Chondrocyte (in vitro differentiated cells): ENCODE data around the gene ZNRF1. TPM values are rescaled to one million over a fixed set of nuclear protein-coding genes. Genes with fewer than 3 reads are reported as not detected.

Source experiments
- DNase-seq: peaks from one replicate; pipeline ENCODE4 v3.0.0; 2021; ENCODE audit warnings: mixed read lengths, low spot score
- H3K27ac Mint-ChIP-seq: one replicate; pipeline ENCODE4 v1.8.0; 2021; ENCODE audit warnings: mild to moderate bottlenecking, moderate library complexity, mixed read lengths; ENCODE audit not compliant: unreplicated experiment
- H3K27me3 Mint-ChIP-seq: 2 replicates; pipeline ENCODE4 v1.8.0; 2021; ENCODE audit warnings: low read depth, mixed read lengths
- H3K36me3 Mint-ChIP-seq: 2 replicates; pipeline ENCODE4 v1.8.0; 2021; ENCODE audit warnings: low read depth, mixed read lengths
- H3K4me1 Mint-ChIP-seq: 2 replicates; pipeline ENCODE4 v1.8.0; 2021; ENCODE audit warnings: low read depth, mild to moderate bottlenecking, mixed read lengths
- H3K4me3 Mint-ChIP-seq: one replicate; pipeline ENCODE4 v1.8.0; 2021; ENCODE audit warnings: mild to moderate bottlenecking, moderate library complexity, mixed read lengths; ENCODE audit not compliant: unreplicated experiment
- H3K9me3 Mint-ChIP-seq: 2 replicates; pipeline ENCODE4 v1.8.0; 2021; ENCODE audit warnings: low read depth, mixed read lengths
- total RNA-seq: library from RNA; stranded (reverse); gene quantifications from 3 replicates; pipeline ENCODE4 v1.2.1, GENCODE V29; 2021
- TF ChIP-seq, protein P1 (sequence below): fragments of 200-600 bp; sonication (generic); IDR thresholded peaks from 2 replicates; pipeline ENCODE4 v1.5.0; 2021; ENCODE audit warnings: antibody characterized with exemption, mild to moderate bottlenecking, moderate library complexity

Gene ZNRF1
- total RNA-seq, 1 donor from 2014 or later = 22.7 TPM

DNA sequence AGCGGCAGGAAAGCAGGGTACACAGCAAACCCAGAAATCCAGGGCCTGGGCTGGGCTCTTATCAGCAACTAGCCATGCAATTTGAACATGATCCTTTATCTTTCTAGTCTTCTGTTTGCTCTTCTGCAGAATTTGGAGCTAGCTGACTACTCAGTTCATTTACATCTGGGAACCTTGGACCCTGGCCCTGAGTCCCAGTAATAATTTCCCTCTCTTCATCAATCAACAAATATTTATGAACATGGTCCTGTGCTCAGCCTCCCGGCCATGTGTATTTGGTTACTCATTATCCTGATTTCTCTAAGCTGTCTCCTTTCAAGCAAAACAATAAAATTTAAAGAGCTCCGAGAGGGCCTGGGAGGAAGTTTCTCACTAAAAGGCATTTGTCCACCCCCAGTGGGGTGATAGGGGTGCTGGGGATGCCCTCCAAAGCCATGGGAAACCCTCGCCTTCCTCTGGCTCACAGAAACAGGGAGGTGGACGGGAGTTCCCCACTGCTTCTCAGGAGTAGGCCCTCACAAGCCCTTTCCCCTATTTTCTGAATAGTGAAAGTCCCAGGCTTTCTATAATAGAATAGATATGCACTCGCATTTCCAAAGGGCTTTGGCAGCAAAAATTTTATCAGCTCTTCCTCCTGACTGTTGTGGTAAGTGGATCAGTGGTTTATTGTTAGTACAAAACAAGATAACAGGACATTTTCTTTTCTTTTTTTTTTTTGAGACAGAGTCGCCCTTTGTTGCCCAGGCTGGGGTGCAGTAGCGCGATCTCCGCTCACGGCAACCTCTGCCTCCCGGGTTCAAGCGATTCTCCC is 7.0 kb upstream of the ZNRF1 start:
- DNase-seq = no peak
- no peaks in the 10 kb centered on the region for H3K9me3 Mint-ChIP-seq
- H3K36me3 Mint-ChIP-seq = no peaks in the 10 kb centered on the region
- TF ChIP-seq, protein P1, sequence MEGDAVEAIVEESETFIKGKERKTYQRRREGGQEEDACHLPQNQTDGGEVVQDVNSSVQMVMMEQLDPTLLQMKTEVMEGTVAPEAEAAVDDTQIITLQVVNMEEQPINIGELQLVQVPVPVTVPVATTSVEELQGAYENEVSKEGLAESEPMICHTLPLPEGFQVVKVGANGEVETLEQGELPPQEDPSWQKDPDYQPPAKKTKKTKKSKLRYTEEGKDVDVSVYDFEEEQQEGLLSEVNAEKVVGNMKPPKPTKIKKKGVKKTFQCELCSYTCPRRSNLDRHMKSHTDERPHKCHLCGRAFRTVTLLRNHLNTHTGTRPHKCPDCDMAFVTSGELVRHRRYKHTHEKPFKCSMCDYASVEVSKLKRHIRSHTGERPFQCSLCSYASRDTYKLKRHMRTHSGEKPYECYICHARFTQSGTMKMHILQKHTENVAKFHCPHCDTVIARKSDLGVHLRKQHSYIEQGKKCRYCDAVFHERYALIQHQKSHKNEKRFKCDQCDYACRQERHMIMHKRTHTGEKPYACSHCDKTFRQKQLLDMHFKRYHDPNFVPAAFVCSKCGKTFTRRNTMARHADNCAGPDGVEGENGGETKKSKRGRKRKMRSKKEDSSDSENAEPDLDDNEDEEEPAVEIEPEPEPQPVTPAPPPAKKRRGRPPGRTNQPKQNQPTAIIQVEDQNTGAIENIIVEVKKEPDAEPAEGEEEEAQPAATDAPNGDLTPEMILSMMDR = no peak
- H3K27ac Mint-ChIP-seq = no peak overlapping the region
- no peak overlapping the region for H3K4me3 Mint-ChIP-seq
- peaks cover 4% of the 10 kb centered on the region for H3K27me3 Mint-ChIP-seq
- no peaks in the 10 kb centered on the region for H3K4me1 Mint-ChIP-seq

DNA sequence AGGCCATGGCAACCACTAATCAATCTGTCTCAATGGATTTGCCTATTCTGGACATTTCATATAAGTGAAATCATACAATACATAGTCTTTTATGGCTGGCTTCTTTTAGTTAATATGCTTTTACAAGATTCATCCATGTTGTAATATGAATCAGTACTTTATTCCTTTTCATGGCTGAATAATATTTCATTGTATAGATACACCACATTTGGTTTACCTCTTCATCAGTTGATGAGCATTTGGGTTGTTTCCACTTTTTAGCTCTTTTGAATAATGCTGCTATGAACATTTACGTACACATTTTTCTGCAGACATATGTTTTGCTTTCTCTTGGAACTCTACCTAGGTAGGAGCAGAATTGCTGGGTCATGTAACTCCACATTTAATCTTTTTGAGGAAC is 2.8 kb upstream of the ZNRF1 start:
- Mint-ChIP-seq H3K9me3 (no peaks in the 10 kb centered on the region), H3K36me3 (no peaks in the 10 kb centered on the region), H3K27me3 (peaks cover 4% of the 10 kb centered on the region), H3K4me1 (peaks cover 15% of the 10 kb centered on the region), H3K4me3 (no peak overlapping the region), H3K27ac (no peak overlapping the region)
- TF ChIP-seq, protein P1 = no peak
- DNase-seq = no peak

DNA sequence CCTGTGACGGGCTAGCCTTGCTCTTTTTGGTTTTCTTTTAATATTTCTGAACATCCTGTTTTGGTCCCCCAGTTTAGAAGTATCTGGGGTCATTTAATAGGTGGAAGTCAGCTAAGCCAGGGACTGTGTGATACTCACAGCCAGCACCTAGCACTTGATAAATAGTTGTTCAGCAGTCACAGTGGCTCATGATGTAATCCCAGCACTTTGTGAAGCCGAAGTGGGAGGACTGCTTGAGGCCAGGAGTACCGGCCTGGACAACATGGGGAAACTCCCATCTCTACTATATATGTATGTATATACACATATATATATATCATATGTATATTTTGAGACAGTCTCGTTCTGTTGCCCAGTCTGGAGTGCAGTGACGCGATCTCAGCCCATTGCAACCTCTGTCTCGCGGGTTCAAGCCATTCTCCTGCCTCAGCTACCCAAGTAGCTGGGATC is 1.8 kb upstream of the ZNRF1 start:
- Mint-ChIP-seq H3K9me3 (no peaks in the 10 kb centered on the region), H3K36me3 (no peaks in the 10 kb centered on the region), H3K27me3 (peaks cover 4% of the 10 kb centered on the region), H3K4me1 (peaks cover 24% of the 10 kb centered on the region), H3K4me3 (no peak overlapping the region), H3K27ac (no peak overlapping the region)
- no peak for DNase-seq
- TF ChIP-seq, protein P1 = no peak

DNA sequence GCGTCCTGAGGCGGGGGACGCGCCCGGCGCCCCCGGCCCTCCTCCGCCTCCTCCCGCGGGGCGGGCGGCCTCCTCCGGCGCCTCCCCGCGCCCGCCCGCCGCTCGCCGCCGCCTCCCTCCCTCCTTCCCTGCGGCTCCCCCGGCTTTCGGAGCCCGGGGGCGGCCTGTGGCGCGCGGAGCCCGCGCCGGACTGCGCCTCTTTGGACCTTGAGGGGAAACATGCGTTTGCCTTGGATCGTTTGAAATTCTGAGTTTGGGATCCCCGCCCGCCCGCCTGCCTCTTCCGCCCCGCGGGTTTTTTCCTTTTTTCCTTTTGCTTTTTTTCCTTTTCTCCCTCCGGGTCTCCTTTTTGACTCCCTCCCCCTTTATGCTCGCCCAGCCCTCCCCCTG is 390 bp downstream of the ZNRF1 start:
- Mint-ChIP-seq H3K4me3 (peak overlapping the region; percentile 81), H3K27ac (peak overlapping the region; percentile 5), H3K4me1 (peaks cover 24% of the 10 kb centered on the region), H3K36me3 (no peaks in the 10 kb centered on the region), H3K27me3 (no peaks in the 10 kb centered on the region), H3K9me3 (no peaks in the 10 kb centered on the region)
- TF ChIP-seq, protein P1 = no peak
- DNase-seq = no peak

DNA sequence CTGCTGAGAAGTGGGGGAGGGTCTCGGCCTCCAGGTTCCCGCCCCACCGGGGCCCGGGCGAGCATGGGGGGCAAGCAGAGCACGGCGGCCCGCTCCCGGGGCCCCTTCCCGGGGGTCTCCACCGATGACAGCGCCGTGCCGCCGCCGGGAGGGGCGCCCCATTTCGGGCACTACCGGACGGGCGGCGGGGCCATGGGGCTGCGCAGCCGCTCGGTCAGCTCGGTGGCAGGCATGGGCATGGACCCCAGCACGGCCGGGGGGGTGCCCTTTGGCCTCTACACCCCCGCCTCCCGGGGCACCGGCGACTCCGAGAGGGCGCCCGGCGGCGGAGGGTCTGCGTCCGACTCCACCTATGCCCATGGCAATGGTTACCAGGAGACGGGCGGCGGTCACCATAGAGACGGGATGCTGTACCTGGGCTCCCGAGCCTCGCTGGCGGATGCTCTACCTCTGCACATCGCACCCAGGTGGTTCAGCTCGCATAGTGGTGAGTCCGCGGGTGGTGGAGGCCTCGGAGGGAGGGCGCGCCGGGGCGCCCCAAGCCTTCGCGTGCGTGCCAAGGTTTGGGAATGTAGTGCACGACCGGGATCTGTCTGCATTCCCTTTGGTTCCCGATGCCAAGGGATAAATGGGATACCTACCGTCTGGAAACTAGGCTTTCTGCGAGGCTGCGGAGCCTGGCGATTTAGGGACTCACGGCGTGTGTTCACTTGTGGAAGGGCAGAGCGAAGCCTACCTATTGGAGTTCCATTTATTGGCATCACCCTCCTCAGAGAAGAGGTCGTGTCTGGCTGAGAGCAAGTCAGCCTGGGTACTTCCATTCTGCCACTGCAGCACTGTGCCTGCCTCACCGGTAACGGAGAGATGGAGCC is 1.0 kb downstream of the ZNRF1 start:
- Mint-ChIP-seq H3K27me3 (no peaks in the 10 kb centered on the region), H3K36me3 (no peaks in the 10 kb centered on the region), H3K4me3 (peak overlapping the region; percentile 81), H3K27ac (peak overlapping the region; percentile 76), H3K9me3 (no peaks in the 10 kb centered on the region), H3K4me1 (peaks cover 24% of the 10 kb centered on the region)
- no peak for DNase-seq
- TF ChIP-seq, protein P1 = peak; percentile 47
